Measurements from ENCODE around the gene PRKAG2.

PRKAG2 gene

DNA sequence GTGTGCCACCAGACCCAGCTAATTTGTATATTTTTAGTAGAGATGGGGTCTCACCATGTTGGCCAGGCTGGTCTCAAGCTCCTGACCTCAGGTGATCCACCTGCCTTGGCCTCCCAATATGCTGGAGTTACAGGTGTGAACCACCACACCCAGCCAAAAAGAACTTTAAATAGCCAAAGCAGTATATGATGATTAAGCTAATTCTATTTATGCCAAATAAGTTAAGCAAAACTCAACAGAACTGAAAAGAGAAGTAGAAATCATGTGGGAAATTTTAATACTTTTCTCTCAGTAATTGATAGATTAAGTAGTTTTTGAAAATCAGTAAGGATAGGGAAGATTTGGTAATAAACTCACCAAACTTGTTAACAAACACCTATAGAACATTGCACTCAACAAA is 332.7 kb downstream of the PRKAG2 start:
- no peak overlapping the region for H3K4me3 ChIP-seq (ENCODE audit: low read depth, low read length)
- DNase-seq (ENCODE audit: low read depth) = no peak
- TF ChIP-seq, protein P1, sequence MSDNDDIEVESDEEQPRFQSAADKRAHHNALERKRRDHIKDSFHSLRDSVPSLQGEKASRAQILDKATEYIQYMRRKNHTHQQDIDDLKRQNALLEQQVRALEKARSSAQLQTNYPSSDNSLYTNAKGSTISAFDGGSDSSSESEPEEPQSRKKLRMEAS (IDR thresholded peaks at IDR 0.05; ENCODE audit: low read depth, low read length) = no peak
- TF ChIP-seq MYC (IDR thresholded peaks at IDR 0.05; ENCODE audit: low read depth, low read length) (no peak), POLR2A (IDR thresholded peaks at IDR 0.05; ENCODE audit: extremely low read depth, insufficient read length) (no peak)
- TF ChIP-seq, protein P2, sequence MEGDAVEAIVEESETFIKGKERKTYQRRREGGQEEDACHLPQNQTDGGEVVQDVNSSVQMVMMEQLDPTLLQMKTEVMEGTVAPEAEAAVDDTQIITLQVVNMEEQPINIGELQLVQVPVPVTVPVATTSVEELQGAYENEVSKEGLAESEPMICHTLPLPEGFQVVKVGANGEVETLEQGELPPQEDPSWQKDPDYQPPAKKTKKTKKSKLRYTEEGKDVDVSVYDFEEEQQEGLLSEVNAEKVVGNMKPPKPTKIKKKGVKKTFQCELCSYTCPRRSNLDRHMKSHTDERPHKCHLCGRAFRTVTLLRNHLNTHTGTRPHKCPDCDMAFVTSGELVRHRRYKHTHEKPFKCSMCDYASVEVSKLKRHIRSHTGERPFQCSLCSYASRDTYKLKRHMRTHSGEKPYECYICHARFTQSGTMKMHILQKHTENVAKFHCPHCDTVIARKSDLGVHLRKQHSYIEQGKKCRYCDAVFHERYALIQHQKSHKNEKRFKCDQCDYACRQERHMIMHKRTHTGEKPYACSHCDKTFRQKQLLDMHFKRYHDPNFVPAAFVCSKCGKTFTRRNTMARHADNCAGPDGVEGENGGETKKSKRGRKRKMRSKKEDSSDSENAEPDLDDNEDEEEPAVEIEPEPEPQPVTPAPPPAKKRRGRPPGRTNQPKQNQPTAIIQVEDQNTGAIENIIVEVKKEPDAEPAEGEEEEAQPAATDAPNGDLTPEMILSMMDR (IDR thresholded peaks at IDR 0.05; ENCODE audit: low read depth, low read length) = no peak

DNA sequence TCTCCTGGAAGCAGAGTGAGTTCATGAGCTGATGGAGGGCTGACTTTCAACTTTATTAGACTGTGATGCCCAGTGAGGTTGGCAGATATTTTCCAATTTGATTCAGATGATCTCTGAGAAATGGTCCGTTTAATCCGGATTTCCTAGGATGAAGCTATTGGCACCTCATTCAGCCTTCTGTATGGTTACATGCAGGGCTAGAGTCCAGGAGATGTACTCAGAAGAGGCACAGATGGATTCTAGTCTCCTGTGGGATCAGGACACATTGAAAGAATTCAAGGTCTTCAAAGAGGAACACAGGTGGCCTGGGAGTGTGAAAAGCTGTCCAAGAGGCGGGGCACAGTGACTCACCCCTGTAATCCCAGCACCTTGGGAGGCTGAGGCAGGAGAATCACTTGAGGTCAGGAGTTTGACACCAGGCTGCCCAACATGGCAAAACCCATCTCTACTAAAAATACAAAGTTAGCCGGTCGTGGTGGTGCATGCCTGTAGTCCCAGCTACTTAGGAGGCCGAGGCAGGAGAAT is 334.2 kb downstream of the PRKAG2 start:
- TF ChIP-seq, protein P1 (IDR thresholded peaks at IDR 0.05; ENCODE audit: low read depth, low read length) = no peak
- TF ChIP-seq, protein P2 (IDR thresholded peaks at IDR 0.05; ENCODE audit: low read depth, low read length) = no peak
- no peak for TF ChIP-seq MYC (IDR thresholded peaks at IDR 0.05; ENCODE audit: low read depth, low read length)
- TF ChIP-seq POLR2A (IDR thresholded peaks at IDR 0.05; ENCODE audit: extremely low read depth, insufficient read length) = no peak

DNA sequence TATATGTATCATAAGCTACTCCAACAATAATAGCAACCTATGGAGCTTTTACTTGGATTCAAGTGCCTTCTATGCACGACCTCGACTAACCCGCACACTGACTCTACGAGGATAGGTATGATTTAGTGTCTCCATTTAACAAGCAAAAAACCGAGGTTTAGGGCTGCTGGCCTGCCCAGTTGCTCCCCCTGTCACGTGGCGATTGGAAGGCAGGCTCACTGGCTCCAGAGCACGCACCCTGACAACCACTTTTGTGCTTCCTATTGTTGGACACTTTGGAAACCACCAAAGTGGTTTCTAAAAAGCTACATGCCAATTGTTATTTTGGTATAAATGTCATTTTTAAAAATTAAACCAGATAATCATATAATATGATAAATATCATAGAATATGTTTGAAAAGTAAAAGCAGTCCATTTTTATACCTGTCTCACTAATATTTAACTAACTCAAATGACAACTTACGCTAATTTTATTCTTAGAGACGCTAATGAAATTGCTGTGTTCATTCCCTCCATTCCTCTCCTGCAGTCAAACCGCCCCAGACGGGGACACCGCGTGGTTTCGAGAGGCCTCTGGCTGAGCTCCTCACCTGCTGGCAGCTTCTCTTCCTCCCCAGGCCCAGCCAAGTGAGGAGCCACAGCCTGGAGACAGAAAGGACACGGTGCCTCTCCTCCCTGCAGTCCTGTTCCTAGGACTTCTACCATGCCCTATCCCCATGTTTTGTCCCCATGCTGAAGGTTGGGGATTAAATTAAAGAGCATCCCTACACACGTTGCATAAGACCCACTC is 335.0 kb downstream of the PRKAG2 start:
- TF ChIP-seq, protein P2 (IDR thresholded peaks at IDR 0.05; ENCODE audit: low read depth, low read length) = no peak
- TF ChIP-seq, protein P1 (IDR thresholded peaks at IDR 0.05; ENCODE audit: low read depth, low read length) = no peak
- TF ChIP-seq MYC (IDR thresholded peaks at IDR 0.05; ENCODE audit: low read depth, low read length) (no peak), POLR2A (IDR thresholded peaks at IDR 0.05; ENCODE audit: extremely low read depth, insufficient read length) (no peak)
- no peak for DNase-seq (ENCODE audit: low read depth)
- no peak overlapping the region for H3K4me3 ChIP-seq (ENCODE audit: low read depth, low read length)

More for the DNA sequence above, 334.2 kb downstream of the PRKAG2 start:
- H3K4me3 ChIP-seq (ENCODE audit: low read depth, low read length) = no peak overlapping the region
- DNase-seq (ENCODE audit: low read depth) = no peak

DNA sequence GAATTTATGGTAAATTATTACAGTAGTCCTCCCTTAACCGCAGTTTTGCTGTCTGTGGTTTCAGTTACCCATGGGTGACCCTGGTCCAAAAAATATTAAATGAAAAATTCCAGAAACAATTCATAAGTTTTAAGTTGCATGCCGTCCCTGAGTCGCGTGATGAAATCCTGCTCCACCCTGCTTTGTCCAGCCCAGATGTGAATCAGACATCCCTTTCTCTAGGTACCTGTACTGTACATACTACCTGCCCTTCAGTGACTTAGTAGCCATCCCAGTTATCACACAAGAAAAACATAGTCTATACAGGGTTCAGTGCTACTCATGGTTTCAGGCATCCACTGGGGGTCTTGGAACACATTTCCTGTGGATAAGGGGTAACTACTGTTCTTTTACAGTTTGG is 336.8 kb downstream of the PRKAG2 start:
- TF ChIP-seq MYC (IDR thresholded peaks at IDR 0.05; ENCODE audit: low read depth, low read length) (no peak), POLR2A (IDR thresholded peaks at IDR 0.05; ENCODE audit: extremely low read depth, insufficient read length) (no peak)
- TF ChIP-seq, protein P2 (IDR thresholded peaks at IDR 0.05; ENCODE audit: low read depth, low read length) = no peak
- H3K4me3 ChIP-seq (ENCODE audit: low read depth, low read length) = no peak overlapping the region
- DNase-seq (ENCODE audit: low read depth) = no peak

DNA sequence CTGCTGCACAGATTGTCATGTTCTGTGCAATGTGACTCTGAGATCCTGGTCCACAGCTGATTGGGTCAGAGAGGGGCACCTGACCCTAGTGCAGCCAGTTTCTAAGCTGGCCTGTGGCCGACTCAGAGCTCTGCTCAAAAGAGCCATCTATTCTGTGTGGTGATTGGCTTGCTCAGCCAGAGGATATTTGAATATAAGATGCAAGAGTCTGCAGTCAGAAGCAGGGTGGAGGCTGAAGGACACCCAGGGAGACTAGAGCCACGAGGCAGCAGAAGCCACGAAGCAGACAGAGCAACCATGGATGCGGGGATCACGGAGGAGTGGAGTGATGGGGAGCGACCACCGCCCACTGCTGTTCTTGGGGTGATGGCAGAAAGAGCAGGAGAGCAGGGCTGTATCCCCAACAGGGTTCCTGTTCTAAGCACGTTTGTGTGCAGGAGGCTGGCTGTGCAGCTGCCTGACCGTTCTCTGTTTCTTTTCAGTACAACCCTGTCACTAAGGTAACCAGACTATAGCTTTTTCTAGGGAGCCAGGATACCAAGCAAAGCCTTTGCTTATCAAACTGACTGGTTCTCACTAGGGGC is 337.7 kb downstream of the PRKAG2 start:
- no peak for DNase-seq (ENCODE audit: low read depth)

More for the DNA sequence above, 337.7 kb downstream of the PRKAG2 start:
- TF ChIP-seq MYC (IDR thresholded peaks at IDR 0.05; ENCODE audit: low read depth, low read length) (no peak), POLR2A (IDR thresholded peaks at IDR 0.05; ENCODE audit: extremely low read depth, insufficient read length) (no peak)
- TF ChIP-seq, protein P2 (IDR thresholded peaks at IDR 0.05; ENCODE audit: low read depth, low read length) = no peak
- TF ChIP-seq, protein P1 (IDR thresholded peaks at IDR 0.05; ENCODE audit: low read depth, low read length) = no peak
- no peak overlapping the region for H3K4me3 ChIP-seq (ENCODE audit: low read depth, low read length)

Measured in NB4 (cell line).